ENCODE measurements around the gene PLPPR5. TPM values are rescaled to one million over a fixed set of nuclear protein-coding genes. Genes with fewer than 3 reads are reported as not detected.
A peak's percentile ranks its signal among the peaks of the same experiment; 100 is the strongest.

The PLPPR5 gene
- total and polyA plus RNA-seq, 2 experiments from 2014 or later: not detected

GRCh38 chr1:98989556-98989907, 15.1 kb downstream of the PLPPR5 start:
- Histone ChIP-seq H3K27ac (no peak overlapping the region), H3K4me1 (ENCODE audit: insufficient read depth) (peaks cover 25% of the 10 kb centered on the region), H3K9ac (no peak overlapping the region), H4K20me1 (ENCODE audit: insufficient read depth) (no peaks in the 10 kb centered on the region), H3K4me2 (ENCODE audit: unreplicated experiment) (no peak overlapping the region), H2AFZ (peak overlapping the region; percentile 32; the same call in 1 of the 2 replicates), H3F3A (ENCODE audit: insufficient read depth) (peaks cover 19% of the 10 kb centered on the region; the same call in 1 of the 2 replicates), H3K4me3 (no peak overlapping the region), H3K9me2 (ENCODE audit: insufficient read depth) (no peaks in the 10 kb centered on the region; the same call in none of the 2 replicates), H3K79me2 (ENCODE audit: insufficient read depth) (no peaks in the 10 kb centered on the region), H3K27me3 (replicated peaks; ENCODE audit: insufficient read depth) (no peaks in the 10 kb centered on the region), H3K36me3 (ENCODE audit: low read depth) (no peaks in the 10 kb centered on the region), H3K9me3 (ENCODE audit: low read depth) (no peaks in the 10 kb centered on the region)
- in situ Hi-C loops (cut with MboI): no loop called here
- no peak for DNase-seq
- TF ChIP-seq EZH2phosphoT487 (IDR thresholded peaks at IDR 0.05; ENCODE audit: insufficient read depth, low read depth) (no peak), EZH2 (IDR thresholded peaks at IDR 0.05; ENCODE audit: insufficient read depth, poor library complexity, severe bottlenecking) (no peak)
- 100% methylated on average over 1 of the region's 1 CpG for WGBS, 2 experiments (ENCODE audit: low coverage in 1 of 2, low lambda C conversion rate in 2 of 2, missing lambda C conversion rate in 2 of 2)

GRCh38 chr1:98988904-98989555, 15.6 kb downstream of the PLPPR5 start:
- Histone ChIP-seq H3K79me2 (ENCODE audit: insufficient read depth) (no peaks in the 10 kb centered on the region), H3K36me3 (ENCODE audit: low read depth) (no peaks in the 10 kb centered on the region), H3K4me2 (ENCODE audit: unreplicated experiment) (no peak overlapping the region), H3F3A (ENCODE audit: insufficient read depth) (peaks cover 19% of the 10 kb centered on the region; the same call in 1 of the 2 replicates), H3K4me1 (ENCODE audit: insufficient read depth) (peaks cover 25% of the 10 kb centered on the region), H3K27ac (no peak overlapping the region), H3K9me2 (ENCODE audit: insufficient read depth) (no peaks in the 10 kb centered on the region; the same call in none of the 2 replicates), H3K27me3 (replicated peaks; ENCODE audit: insufficient read depth) (no peaks in the 10 kb centered on the region), H2AFZ (peak overlapping the region; percentile 32; the same call in 1 of the 2 replicates), H4K20me1 (ENCODE audit: insufficient read depth) (no peaks in the 10 kb centered on the region), H3K9me3 (ENCODE audit: low read depth) (no peaks in the 10 kb centered on the region), H3K9ac (no peak overlapping the region), H3K4me3 (no peak overlapping the region)
- in situ Hi-C loops (cut with MboI): no loop called here
- no peak for DNase-seq
- no peak for TF ChIP-seq EZH2phosphoT487 (IDR thresholded peaks at IDR 0.05; ENCODE audit: insufficient read depth, low read depth)
- TF ChIP-seq EZH2 (IDR thresholded peaks at IDR 0.05; ENCODE audit: insufficient read depth, poor library complexity, severe bottlenecking): no peak
- WGBS, 2 experiments (ENCODE audit: low coverage in 1 of 2, low lambda C conversion rate in 2 of 2, missing lambda C conversion rate in 2 of 2): 56 to 57% methylated on average over 2 of the region's 2 CpGs

- H3K79me2 ChIP-seq (ENCODE audit: insufficient read depth): no peaks in the 10 kb centered on the region
- no peak overlapping the region for H3K9ac ChIP-seq
- H3K27me3 ChIP-seq (replicated peaks; ENCODE audit: insufficient read depth): no peaks in the 10 kb centered on the region
- in situ Hi-C loops (cut with MboI): no loop called here
- TF ChIP-seq EZH2phosphoT487 (IDR thresholded peaks at IDR 0.05; ENCODE audit: insufficient read depth, low read depth): no peak
- no peak for TF ChIP-seq EZH2 (IDR thresholded peaks at IDR 0.05; ENCODE audit: insufficient read depth, poor library complexity, severe bottlenecking)
- no peaks in the 10 kb centered on the region for H3K36me3 ChIP-seq (ENCODE audit: low read depth)
- H3F3A ChIP-seq (ENCODE audit: insufficient read depth): no peaks in the 10 kb centered on the region
- no peak overlapping the region for H2AFZ ChIP-seq
- no peak overlapping the region for H3K4me3 ChIP-seq
- no peak for DNase-seq
- whole genome bisulfite sequencing, 2 experiments (ENCODE audit: low coverage in 1 of 2, low lambda C conversion rate in 2 of 2, missing lambda C conversion rate in 2 of 2): 69 to 71% methylated on average over 2 of the region's 2 CpGs
- H3K4me2 ChIP-seq (ENCODE audit: unreplicated experiment): no peak overlapping the region
- H4K20me1 ChIP-seq (ENCODE audit: insufficient read depth): no peaks in the 10 kb centered on the region
- H3K4me1 ChIP-seq (ENCODE audit: insufficient read depth): peaks cover 19% of the 10 kb centered on the region; the same call in 1 of the 2 replicates
- no peaks in the 10 kb centered on the region; the same call in 1 of the 2 replicates for H3K9me2 ChIP-seq (ENCODE audit: insufficient read depth)
- no peak overlapping the region for H3K27ac ChIP-seq
- H3K9me3 ChIP-seq (ENCODE audit: low read depth): no peaks in the 10 kb centered on the region
Measured at GRCh38 chr1:98985687-98986086, 19.0 kb downstream of the PLPPR5 start.

- Histone ChIP-seq H3K79me2 (ENCODE audit: insufficient read depth) (no peaks in the 10 kb centered on the region), H2AFZ (no peak overlapping the region), H3K36me3 (ENCODE audit: low read depth) (no peaks in the 10 kb centered on the region), H3K4me2 (ENCODE audit: unreplicated experiment) (no peak overlapping the region), H3F3A (ENCODE audit: insufficient read depth) (no peaks in the 10 kb centered on the region), H3K4me1 (ENCODE audit: insufficient read depth) (peaks cover 8% of the 10 kb centered on the region; the same call in 1 of the 2 replicates), H3K9ac (no peak overlapping the region), H3K9me2 (ENCODE audit: insufficient read depth) (no peaks in the 10 kb centered on the region), H3K9me3 (ENCODE audit: low read depth) (no peaks in the 10 kb centered on the region), H4K20me1 (ENCODE audit: insufficient read depth) (no peaks in the 10 kb centered on the region), H3K27me3 (replicated peaks; ENCODE audit: insufficient read depth) (no peaks in the 10 kb centered on the region), H3K27ac (no peak overlapping the region), H3K4me3 (no peak overlapping the region)
- WGBS, 2 experiments (ENCODE audit: low coverage in 1 of 2, low lambda C conversion rate in 2 of 2, missing lambda C conversion rate in 2 of 2): 45 to 50% methylated on average over 3 of the region's 3 CpGs
- peak; percentile 63 for DNase-seq
- TF ChIP-seq EZH2 (IDR thresholded peaks at IDR 0.05; ENCODE audit: insufficient read depth, poor library complexity, severe bottlenecking) (no peak), EZH2phosphoT487 (IDR thresholded peaks at IDR 0.05; ENCODE audit: insufficient read depth, low read depth) (no peak)
- in situ Hi-C loops (cut with MboI): no loop called here
Measured at GRCh38 chr1:98981917-98982513, 22.6 kb downstream of the PLPPR5 start.

Data from GM23248 (cell line).